ENCODE results near the gene RPP40. TPM values are rescaled to one million over a fixed set of nuclear protein-coding genes. Genes with fewer than 3 reads are reported as not detected.

The RPP40 gene
- total RNA-seq, 1 experiment from 2014 or later, result 11.6 TPM

- ChIA-PET POLR2A (no interaction called here), CTCF (no interaction called here)
- BruUV-seq (replicated peaks), result no TSS peak
Measured at GRCh38 chr6:5044866-5045265, 41.0 kb upstream of the RPP40 start.

GRCh38 chr6:5042436-5042835, 38.6 kb upstream of the RPP40 start:
- Histone ChIP-seq H3K4me1 (no peaks in the 10 kb centered on the region), H3K9me3 (no peaks in the 10 kb centered on the region), H3K36me3 (ENCODE audit: control insufficient read depth, insufficient read depth, low read length) (no peaks in the 10 kb centered on the region), H3K4me3 (ENCODE audit: low read depth, low read length) (no peak overlapping the region), H3K27me3 (replicated peaks; ENCODE audit: control insufficient read depth, insufficient read depth, low read length) (no peaks in the 10 kb centered on the region)
- intact Hi-C loops (cut with micrococcal nuclease; ENCODE audit: unreplicated experiment), result no loop called here
- Mint-ChIP-seq H3K27ac (ENCODE audit: unreplicated experiment) (no peak overlapping the region), H3K9me3 (ENCODE audit: unreplicated experiment) (no peaks in the 10 kb centered on the region), H3K27me3 (ENCODE audit: insufficient read depth, unreplicated experiment) (peaks cover 7% of the 10 kb centered on the region), H3K4me1 (ENCODE audit: low read depth, unreplicated experiment) (no peaks in the 10 kb centered on the region), H3K36me3 (ENCODE audit: insufficient read depth, unreplicated experiment) (no peaks in the 10 kb centered on the region), H3K4me3 (ENCODE audit: unreplicated experiment) (no peak overlapping the region)
- CTCF ChIA-PET, result no interaction called here
- no peak for DNase-seq
- POLR2A ChIA-PET, result no interaction called here
- no TSS peak for BruUV-seq (replicated peaks)
- TF ChIP-seq CTCF (IDR thresholded peaks at IDR 0.05; ENCODE audit: insufficient read depth in 1 of 2, low read depth in 1 of 2, low read length in 1 of 2, severe bottlenecking in 1 of 2, unreplicated experiment in 1 of 2), result no peak

More at GRCh38 chr6:5044866-5045265, 41.0 kb upstream of the RPP40 start:
- DNase-seq, result no peak
- Histone ChIP-seq H3K4me1 (no peaks in the 10 kb centered on the region), H3K36me3 (ENCODE audit: control insufficient read depth, insufficient read depth, low read length) (no peaks in the 10 kb centered on the region), H3K27me3 (replicated peaks; ENCODE audit: control insufficient read depth, insufficient read depth, low read length) (no peaks in the 10 kb centered on the region), H3K4me3 (ENCODE audit: low read depth, low read length) (no peak overlapping the region), H3K9me3 (no peaks in the 10 kb centered on the region)
- no peak for TF ChIP-seq CTCF (IDR thresholded peaks at IDR 0.05; ENCODE audit: insufficient read depth in 1 of 2, low read depth in 1 of 2, low read length in 1 of 2, severe bottlenecking in 1 of 2, unreplicated experiment in 1 of 2)
- H3K27me3 Mint-ChIP-seq (ENCODE audit: insufficient read depth, unreplicated experiment), result peaks cover 11% of the 10 kb centered on the region
- H3K9me3 Mint-ChIP-seq (ENCODE audit: unreplicated experiment), result peaks cover 10% of the 10 kb centered on the region
- H3K4me3 Mint-ChIP-seq (ENCODE audit: unreplicated experiment), result no peak overlapping the region
- intact Hi-C loops (cut with micrococcal nuclease; ENCODE audit: unreplicated experiment), result no loop called here
- H3K4me1 Mint-ChIP-seq (ENCODE audit: low read depth, unreplicated experiment), result no peaks in the 10 kb centered on the region
- H3K27ac Mint-ChIP-seq (ENCODE audit: unreplicated experiment), result no peak overlapping the region
- H3K36me3 Mint-ChIP-seq (ENCODE audit: insufficient read depth, unreplicated experiment), result no peaks in the 10 kb centered on the region

GRCh38 chr6:5041955-5042354, 38.1 kb upstream of the RPP40 start:
- Mint-ChIP-seq H3K4me1 (ENCODE audit: low read depth, unreplicated experiment) (no peaks in the 10 kb centered on the region), H3K36me3 (ENCODE audit: insufficient read depth, unreplicated experiment) (no peaks in the 10 kb centered on the region), H3K27ac (ENCODE audit: unreplicated experiment) (no peak overlapping the region), H3K9me3 (ENCODE audit: unreplicated experiment) (no peaks in the 10 kb centered on the region), H3K27me3 (ENCODE audit: insufficient read depth, unreplicated experiment) (peaks cover 7% of the 10 kb centered on the region), H3K4me3 (ENCODE audit: unreplicated experiment) (no peak overlapping the region)
- Histone ChIP-seq H3K36me3 (ENCODE audit: control insufficient read depth, insufficient read depth, low read length) (no peaks in the 10 kb centered on the region), H3K9me3 (no peaks in the 10 kb centered on the region), H3K4me1 (no peaks in the 10 kb centered on the region), H3K27me3 (replicated peaks; ENCODE audit: control insufficient read depth, insufficient read depth, low read length) (no peaks in the 10 kb centered on the region), H3K4me3 (ENCODE audit: low read depth, low read length) (no peak overlapping the region)
- BruUV-seq (replicated peaks), result no TSS peak
- DNase-seq, result no peak
- CTCF ChIA-PET, result no interaction called here
- intact Hi-C loops (cut with micrococcal nuclease; ENCODE audit: unreplicated experiment), result no loop called here
- TF ChIP-seq CTCF (IDR thresholded peaks at IDR 0.05; ENCODE audit: insufficient read depth in 1 of 2, low read depth in 1 of 2, low read length in 1 of 2, severe bottlenecking in 1 of 2, unreplicated experiment in 1 of 2), result no peak
- POLR2A ChIA-PET, result no interaction called here
